ENCODE data around the gene DMBX1. TPM values are rescaled to one million over a fixed set of nuclear protein-coding genes. Genes with fewer than 3 reads are reported as not detected.

Gene DMBX1
- total and polyA plus RNA-seq, 2 of the 13 experiments (the other 11 are each of a cell fraction or from before 2014, with no cell fraction given), result not detected

GRCh38 chr1:46458846-46459245 lies 30.8 kb upstream of the DMBX1 start (continued):
- TF ChIP-seq AHDC1 (CRISPR knock-in tag; IDR thresholded peaks at IDR 0.05; ENCODE audit: borderline replicate concordance), result no peak
- no peak for TF ChIP-seq JUNB (CRISPR knock-in tag; IDR thresholded peaks at IDR 0.05; ENCODE audit: borderline replicate concordance)

GRCh38 chr1:46459315-46459714 lies 30.3 kb upstream of the DMBX1 start:
- Histone ChIP-seq H3K27me3 (ENCODE audit: control insufficient read depth in 1 of 2, insufficient read depth in 2 of 2, low read length in 2 of 2) (peaks cover 12 to 63% of the 10 kb centered on the region in 2 experiments; a peak in 4 of 5 replicates), H3K9me3 (ENCODE audit: low read length) (no peaks in the 10 kb centered on the region), H3K79me2 (ENCODE audit: insufficient read depth, low read length) (no peaks in the 10 kb centered on the region), H4K20me1 (ENCODE audit: insufficient read depth, low read length) (no peaks in the 10 kb centered on the region), H3K36me3 (replicated peaks in 1 of 2; ENCODE audit: control insufficient read depth in 1 of 2, insufficient read depth in 2 of 2, low read length in 2 of 2) (no peaks in the 10 kb centered on the region), H3K27ac (ENCODE audit: extremely low read length, insufficient read depth, low read length) (no peak overlapping the region), H3K9ac (ENCODE audit: insufficient read depth, low read depth, low read length) (no peak overlapping the region), H3K4me1 (ENCODE audit: insufficient read depth, low read length) (no peaks in the 10 kb centered on the region), H3K4me3 (replicated peaks in 1 of 3; ENCODE audit: insufficient read depth in 1 of 3, low read depth in 2 of 3, low read length in 3 of 3) (no peak overlapping the region), H3K4me2 (ENCODE audit: low read depth, low read length) (no peak overlapping the region), H2AFZ (ENCODE audit: low read length) (no peak overlapping the region)
- ChIA-PET POLR2A (no interaction called here), CTCF (ENCODE audit: low intra/inter-chr PET ratio, low total read pairs) (no interaction called here)
- TF ChIP-seq ZNF382 (CRISPR knock-in tag; IDR thresholded peaks at IDR 0.05; ENCODE audit: borderline replicate concordance) (no peak), ZNF543 (CRISPR knock-in tag; IDR thresholded peaks at IDR 0.05) (no peak), KAT2B (IDR thresholded peaks at IDR 0.05; ENCODE audit: borderline replicate concordance, low read depth, low read length) (no peak), NBN (conservative IDR thresholded peaks at IDR 0.05) (no peak), MAFG (CRISPR knock-in tag; IDR thresholded peaks at IDR 0.05) (no peak), ZEB1 (IDR thresholded peaks at IDR 0.05; ENCODE audit: insufficient replicate concordance, low read depth) (no peak), ZNF749 (CRISPR knock-in tag; IDR thresholded peaks at IDR 0.05; ENCODE audit: borderline replicate concordance) (no peak), ZNF788 (CRISPR knock-in tag; IDR thresholded peaks at IDR 0.05; ENCODE audit: borderline replicate concordance) (no peak), TCF7L2 (IDR thresholded peaks at IDR 0.05; ENCODE audit: low read depth, low read length) (no peak), ZNF431 (CRISPR knock-in tag; IDR thresholded peaks at IDR 0.05; ENCODE audit: borderline replicate concordance, low read depth) (no peak), CHCHD3 (CRISPR knock-in tag; IDR thresholded peaks at IDR 0.05) (no peak), KMT2B (CRISPR knock-in tag; IDR thresholded peaks at IDR 0.05) (no peak), HOXA9 (CRISPR knock-in tag; IDR thresholded peaks at IDR 0.05; ENCODE audit: borderline replicate concordance) (no peak), PCBP1 (IDR thresholded peaks at IDR 0.05; ENCODE audit: borderline replicate concordance, low read depth, low read length) (no peak), PHF5A (CRISPR knock-in tag; IDR thresholded peaks at IDR 0.05; ENCODE audit: low read depth, unreplicated experiment) (no peak)
- ATAC-seq, result no peak
- no peak for FAIRE-seq
- BruUV-seq (replicated peaks), result no TSS peak
- 0% methylated on average over 2 of the region's 8 CpGs for WGBS (ENCODE audit: low lambda C conversion rate)
- DNase-seq (ENCODE audit: low spot score), result no peak
- intact Hi-C loops (cut with micrococcal nuclease; ENCODE audit: unreplicated experiment) (no loop called here), in situ Hi-C loops (cut with HindIII; ENCODE audit: extremely low pct_ligation_motif_present, low pct_unique_long_range_greater_than_20kb) (no loop called here)
